Spleen (tissue), 11 donors: Measurements from ENCODE around the gene FANCF. TPM values are rescaled to one million over a fixed set of nuclear protein-coding genes. Genes with fewer than 3 reads are reported as not detected.

ENCODE experiments used
- DNase-seq: peaks from one replicate; pipeline ENCODE4 v3.0.0-alpha.2; 2020
- H3K27ac ChIP-seq, 8 donors: fragments of 200-600 bp; sonication (generic) in 7 of 8; 1 replicate in 4 of 8; 2 replicates in 4 of 8; pipeline versions ENCODE4 v1.5.0 to v1.8.0; 2016 to 2021; ENCODE audit warnings: inconsistent platforms in 4 of 8, mild to moderate bottlenecking in 4 of 8, moderate library complexity in 1 of 8
- H3K27me3 ChIP-seq, 7 donors: fragments of 200-600 bp; sonication (generic) in 6 of 7; replicated peaks in 1 of 7; 1 replicate in 4 of 7; 2 replicates in 3 of 7; pipeline versions ENCODE4 v1.5.0 to v1.8.0; 2016 to 2021; ENCODE audit warnings: inconsistent platforms in 3 of 7, mild to moderate bottlenecking in 1 of 7
- H3K36me3 ChIP-seq, 6 donors: fragments of 200-600 bp; sonication (generic) in 5 of 6; 1 replicate in 4 of 6; 2 replicates in 2 of 6; pipeline versions ENCODE4 v1.5.0 to v1.8.0; 2016 to 2021; ENCODE audit warnings: inconsistent platforms in 2 of 6
- H3K4me1 ChIP-seq, 6 donors: fragments of 200-600 bp; sonication (generic) in 5 of 6; 1 replicate in 3 of 6; 2 replicates in 3 of 6; pipeline versions ENCODE4 v1.5.0 to v1.8.0; 2016 to 2021; ENCODE audit warnings: inconsistent platforms in 3 of 6
- H3K4me3 ChIP-seq, 8 donors: fragments of 200-600 bp; sonication (generic) in 7 of 8; 1 replicate in 4 of 8; 2 replicates in 4 of 8; pipeline versions ENCODE4 v1.5.0 to v1.8.0; 2016 to 2021; ENCODE audit warnings: inconsistent platforms in 4 of 8, mild to moderate bottlenecking in 4 of 8, moderate library complexity in 2 of 8
- H3K9me3 ChIP-seq, 8 donors: fragments of 200-600 bp; sonication (generic) in 7 of 8; 1 replicate in 4 of 8; 2 replicates in 4 of 8; pipeline versions ENCODE4 v1.5.0 to v1.8.0; 2016 to 2021; ENCODE audit warnings: inconsistent platforms in 4 of 8
- POLR2A ChIP-seq, 3 donors: fragments of 450-650 bp; IDR thresholded peaks; one replicate each; pipeline ENCODE4 v1.5.1; 2017; ENCODE audit warnings: antibody characterized with exemption in 3 of 3, mild to moderate bottlenecking in 1 of 3
- POLR2AphosphoS5 ChIP-seq, 3 donors: sonication (generic); formaldehyde crosslinking; IDR thresholded peaks; one replicate each; pipeline ENCODE4 v1.5.1; 2017; ENCODE audit warnings: antibody characterized with exemption in 3 of 3
- WGBS, 5 donors: extraction: QIAGEN DNeasy Blood & Tissue Kit in 3 of 5; methylation state at CpG; one replicate each; pipeline versions ENCODE4 v1.1.5 to v1.1.7; 2013 to 2018; 5-methylcytosine and 5-hydroxymethylcytosine counted together
- intact Hi-C: fragments of 100-400 bp; cut with DNase I; formaldehyde crosslinking; loops from one replicate; pipeline ENCODE4 v1.15.0; 2023; ENCODE audit warnings: low total_unique reads
- polyA plus RNA-seq, 3 donors: library from polyadenylated mRNA; stranded (reverse); fragments of 200-250 nt; gene quantifications; one replicate each; pipeline ENCODE4 v1.2.1, GENCODE V29; 2013
- total RNA-seq, 7 donors: library from RNA; depleted of rRNA in 3 of 7; stranded (reverse); fragments of >200 nt in 3 of 7; fragmentation: NEBNext Ultra II Directional in 4 of 7; extraction: Animal tissue kit (Norgen Biotek cat#: 25700) in 4 of 7; gene quantifications; one replicate each; pipeline versions ENCODE4 v1.1.0 to v1.2.1, GENCODE V29; 2016 to 2021
- TF ChIP-seq, protein P1 (sequence below), 11 experiments: fragments of 200-600 bp in 7 of 11; fragments of 450-650 bp in 4 of 11; sonication (generic) in 4 of 11; IDR thresholded peaks in 8 of 11; conservative IDR thresholded peaks in 3 of 11; 1 replicate in 7 of 11; 2 replicates in 4 of 11; pipeline versions ENCODE4 v1.4.0 to v1.8.0; 2016 to 2021; ENCODE audit warnings: antibody characterized with exemption in 11 of 11, inconsistent platforms in 4 of 11, mild to moderate bottlenecking in 1 of 11
- donor health status: healthy with polysubstance abuse.
- donor health status: DM: no; HTN: no; CAD: no; lungs with moderate emphysema.
- donor health status: DM: no; HTN: no; CAD: no.
- donor health status: Bipolar disorder and iron deficiency.
- donor health status: healthy.
- donor health status: DM: no; HTN: no; CAD: no.
- donor health status: DM: yes; HTN: yes; CAD: no.

The FANCF gene
- total and polyA plus RNA-seq, 10 donors = 12.2 to 15.7 (median 13.3) TPM

DNA sequence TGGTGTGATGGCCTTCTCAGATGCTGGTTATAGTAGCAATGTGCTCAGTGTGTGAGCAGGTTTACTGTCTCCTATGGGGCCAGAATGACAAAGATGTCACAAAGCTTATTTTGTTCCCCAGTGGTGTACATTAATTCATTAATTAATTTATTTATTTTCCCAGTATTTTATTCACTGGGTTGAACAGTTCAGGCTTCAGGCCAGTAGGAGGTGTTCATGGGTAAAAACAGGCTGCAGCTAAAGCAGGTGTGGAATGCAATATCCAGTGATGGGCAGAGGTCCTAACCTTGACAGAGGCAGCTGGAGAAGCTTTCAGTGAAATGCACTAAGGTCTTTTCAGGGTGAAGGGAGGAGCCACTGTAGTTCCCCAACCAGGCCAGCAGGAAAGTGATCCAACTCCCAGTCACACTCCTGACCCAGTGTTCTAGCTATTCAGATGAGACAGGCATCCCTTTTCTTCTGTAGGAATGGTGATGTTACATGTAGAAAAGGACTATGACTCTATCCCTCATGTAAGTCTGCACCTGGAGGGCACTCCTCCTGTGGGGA lies 7.8 kb upstream of the FANCF start:
- intact Hi-C loops = no loop called here
- no peaks in the 10 kb centered on the region for H3K9me3 ChIP-seq
- H3K36me3 ChIP-seq = no peaks in the 10 kb centered on the region
- H3K27me3 ChIP-seq = no peaks in the 10 kb centered on the region
- TF ChIP-seq POLR2AphosphoS5 (IDR thresholded peaks at IDR 0.05) (no peak), POLR2A (IDR thresholded peaks at IDR 0.05) (no peak)
- TF ChIP-seq, protein P1, sequence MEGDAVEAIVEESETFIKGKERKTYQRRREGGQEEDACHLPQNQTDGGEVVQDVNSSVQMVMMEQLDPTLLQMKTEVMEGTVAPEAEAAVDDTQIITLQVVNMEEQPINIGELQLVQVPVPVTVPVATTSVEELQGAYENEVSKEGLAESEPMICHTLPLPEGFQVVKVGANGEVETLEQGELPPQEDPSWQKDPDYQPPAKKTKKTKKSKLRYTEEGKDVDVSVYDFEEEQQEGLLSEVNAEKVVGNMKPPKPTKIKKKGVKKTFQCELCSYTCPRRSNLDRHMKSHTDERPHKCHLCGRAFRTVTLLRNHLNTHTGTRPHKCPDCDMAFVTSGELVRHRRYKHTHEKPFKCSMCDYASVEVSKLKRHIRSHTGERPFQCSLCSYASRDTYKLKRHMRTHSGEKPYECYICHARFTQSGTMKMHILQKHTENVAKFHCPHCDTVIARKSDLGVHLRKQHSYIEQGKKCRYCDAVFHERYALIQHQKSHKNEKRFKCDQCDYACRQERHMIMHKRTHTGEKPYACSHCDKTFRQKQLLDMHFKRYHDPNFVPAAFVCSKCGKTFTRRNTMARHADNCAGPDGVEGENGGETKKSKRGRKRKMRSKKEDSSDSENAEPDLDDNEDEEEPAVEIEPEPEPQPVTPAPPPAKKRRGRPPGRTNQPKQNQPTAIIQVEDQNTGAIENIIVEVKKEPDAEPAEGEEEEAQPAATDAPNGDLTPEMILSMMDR (IDR thresholded peaks at IDR 0.05 in 8 of 11, conservative IDR thresholded peaks at IDR 0.05 in 3 of 11) = no peak
- no peak overlapping the region for H3K4me3 ChIP-seq
- DNase-seq = no peak
- no peaks in the 10 kb centered on the region for H3K4me1 ChIP-seq
- no peak overlapping the region for H3K27ac ChIP-seq

DNA sequence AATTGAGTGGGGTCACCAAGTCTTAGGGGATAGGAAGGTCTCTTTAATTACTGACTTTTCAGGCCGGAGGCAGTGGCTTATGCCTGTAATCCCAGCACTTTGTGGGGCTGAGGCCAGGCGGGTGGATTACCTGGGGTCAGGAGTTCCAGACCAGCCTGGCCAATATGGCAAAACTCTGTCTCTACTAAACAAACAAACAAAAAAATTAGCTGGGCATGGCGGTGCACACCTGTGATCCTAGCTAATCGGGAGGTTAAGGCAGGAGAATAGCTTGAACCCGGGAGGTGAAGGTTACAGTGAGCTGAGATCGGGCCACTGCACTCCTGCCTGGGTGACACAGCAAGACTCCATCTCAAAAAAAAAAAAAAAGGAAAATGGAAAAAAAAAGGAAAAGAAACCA lies 1.8 kb upstream of the FANCF start:
- Histone ChIP-seq H3K9me3 (no peaks in the 10 kb centered on the region), H3K4me3 (no peak overlapping the region), H3K27me3 (no peaks in the 10 kb centered on the region), H3K27ac (no peak overlapping the region), H3K4me1 (peaks cover 12 to 39% (median 30%) of the 10 kb centered on the region in 6 donors), H3K36me3 (no peaks in the 10 kb centered on the region)
- intact Hi-C loops = no loop called here
- whole genome bisulfite sequencing, 5 donors = 88 to 99% (median 98%) methylated on average over 6 of the region's 6 CpGs
- peak; percentile 72 for DNase-seq
- no peak for TF ChIP-seq POLR2A (IDR thresholded peaks at IDR 0.05)
- TF ChIP-seq POLR2AphosphoS5 (IDR thresholded peaks at IDR 0.05) = no peak
- TF ChIP-seq, protein P1 (IDR thresholded peaks at IDR 0.05 in 8 of 11, conservative IDR thresholded peaks at IDR 0.05 in 3 of 11) = no peak

DNA sequence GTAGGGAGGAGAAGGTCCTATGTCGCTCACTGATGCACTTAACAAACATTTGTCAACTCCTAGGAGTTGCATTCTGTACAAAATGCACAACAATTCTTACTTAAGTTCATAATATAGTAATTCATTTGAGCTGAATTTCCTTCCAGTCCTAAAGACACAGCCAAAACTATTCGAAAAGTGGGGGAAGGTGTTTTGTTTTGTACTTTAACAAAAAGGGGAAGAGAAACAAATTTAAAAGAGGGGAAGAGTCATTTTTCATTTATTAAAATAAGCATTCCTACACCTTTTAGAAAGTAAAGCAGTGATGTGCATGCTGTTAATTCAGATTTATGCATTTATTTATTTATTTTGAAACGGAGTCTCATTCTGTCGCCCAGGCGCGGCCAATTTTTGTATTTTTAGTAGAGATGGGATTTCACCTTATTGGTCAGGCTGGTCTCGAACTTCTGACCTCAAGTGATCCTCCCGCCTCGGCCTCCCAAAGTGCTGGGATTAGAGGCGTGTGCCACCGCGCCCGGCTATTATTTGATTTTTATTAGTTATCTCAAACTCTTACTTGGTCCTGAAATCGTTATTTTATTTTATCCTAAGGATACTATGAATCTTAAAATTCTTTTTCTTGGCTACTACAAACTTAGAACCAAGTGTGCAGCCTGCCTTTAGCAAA lies 1.1 kb upstream of the FANCF start:
- DNase-seq = peak; percentile 70
- Histone ChIP-seq H3K4me1 (peaks cover 12 to 45% (median 31%) of the 10 kb centered on the region in 6 donors), H3K4me3 (peak overlapping the region in 4 of 8 donors; percentile 86 to 99 (median 92)), H3K27me3 (no peaks in the 10 kb centered on the region), H3K27ac (peak overlapping the region; percentile 85 to 97 (median 90)), H3K36me3 (no peaks in the 10 kb centered on the region), H3K9me3 (no peaks in the 10 kb centered on the region)
- 91 to 95% (median 93%) methylated on average over 14 of the region's 14 CpGs for WGBS, 5 donors
- intact Hi-C loops = no loop called here
- TF ChIP-seq, protein P1 (IDR thresholded peaks at IDR 0.05 in 8 of 11, conservative IDR thresholded peaks at IDR 0.05 in 3 of 11) = no peak
- no peak for TF ChIP-seq POLR2A (IDR thresholded peaks at IDR 0.05)
- TF ChIP-seq POLR2AphosphoS5 (IDR thresholded peaks at IDR 0.05) = no peak

DNA sequence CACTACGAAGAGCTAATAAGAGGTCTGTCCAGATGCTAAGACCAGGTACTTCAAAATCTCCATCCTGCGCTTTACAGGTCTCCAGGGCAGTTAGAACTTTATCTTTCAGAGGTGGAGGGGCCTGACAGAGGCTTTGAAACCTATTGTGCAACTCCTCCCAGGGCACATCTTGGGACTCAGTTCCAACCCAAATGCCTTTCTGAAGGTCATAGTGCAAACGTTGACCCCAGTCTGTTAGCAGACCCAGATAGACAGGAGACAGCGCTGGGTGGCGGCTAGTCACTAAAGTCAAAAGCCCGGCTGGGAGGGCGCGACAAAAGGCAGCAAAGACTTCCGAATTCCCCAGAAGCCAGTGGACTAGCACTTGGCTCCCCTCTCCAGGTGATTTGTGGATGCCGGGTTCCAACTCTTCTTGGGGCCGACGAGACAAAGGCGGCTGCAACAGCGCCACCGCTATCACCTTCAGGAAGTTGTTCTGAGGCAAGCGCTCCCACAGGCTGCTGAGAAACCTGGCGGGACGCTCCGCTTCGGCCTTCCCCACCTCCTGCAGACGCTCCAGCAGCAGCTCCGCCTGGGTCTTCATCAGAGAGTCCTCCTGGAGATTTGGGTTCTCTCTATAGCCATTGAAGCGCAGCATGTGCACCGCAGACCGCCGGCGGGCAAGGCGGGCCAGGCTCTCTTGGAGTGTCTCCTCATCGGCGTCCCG lies 728 bp downstream of the FANCF start:
- Histone ChIP-seq H3K36me3 (no peaks in the 10 kb centered on the region), H3K4me3 (peak overlapping the region; percentile 82 to 99 (median 94)), H3K27me3 (no peaks in the 10 kb centered on the region), H3K4me1 (peaks cover 12 to 51% (median 34%) of the 10 kb centered on the region in 6 donors), H3K9me3 (no peaks in the 10 kb centered on the region), H3K27ac (peak overlapping the region; percentile 85 to 97 (median 90))
- 6 to 14% (median 6%) methylated on average over 14 to 31 of the region's 31 CpGs for WGBS, 5 donors
- intact Hi-C loops = no loop called here
- no peak for DNase-seq
- TF ChIP-seq POLR2AphosphoS5 (IDR thresholded peaks at IDR 0.05) = no peak
- TF ChIP-seq, protein P1 (IDR thresholded peaks at IDR 0.05 in 8 of 11, conservative IDR thresholded peaks at IDR 0.05 in 3 of 11) = peak in 7 of 11 experiments; percentile 4 to 55 (median 38)
